PC-3 (cell line): ENCODE data around the gene KRCC1. TPM values are rescaled to one million over a fixed set of nuclear protein-coding genes. Genes with fewer than 3 reads are reported as not detected.
A peak's percentile ranks its signal among the peaks of the same experiment; 100 is the strongest.

ENCODE experiments used
- ATAC-seq: fragments of 200-7000 bp; cut with Tn5 transposase; 2 replicates; pipeline ENCODE4 v1.9.1; 2020; ENCODE audit warnings: mild to moderate bottlenecking, moderate library complexity
- BruUV-seq: library from RNA; stranded (reverse); fragments of 400-500 nt; replicated peaks from 2 replicates; lab custom pipeline; 2021; lab: Mats Ljungman, UMichigan
- CTCF ChIA-PET: fragments of 300-600 bp; sonication (Branson Sonifier 250); formaldehyde crosslinking; loops from one replicate; lab custom pipeline; 2022; ENCODE audit warnings: antibody characterized with exemption; lab: Charles Lee
- POLR2A ChIA-PET: fragments of 300-600 bp; sonication (Branson Sonifier 250); formaldehyde crosslinking; loops from one replicate; lab custom pipeline; 2022; ENCODE audit warnings: antibody characterized with exemption; ENCODE audit not compliant: unreplicated experiment; lab: Charles Lee
- DNase-seq: peaks from one replicate; pipeline ENCODE4 v3.0.0-alpha.2; 2015
- H2AFZ ChIP-seq: fragments of 300-600 bp; sonication (generic); 2 replicates; pipeline ENCODE4 v1.6.0; 2016; ENCODE audit warnings: antibody characterized with exemption, low read length
- H3F3A ChIP-seq: fragments of 300-600 bp; sonication (generic); one replicate; pipeline ENCODE4 v1.6.0; 2017; ENCODE audit warnings: antibody characterized with exemption, low read length, control low read depth, mild to moderate bottlenecking; ENCODE audit not compliant: unreplicated experiment
- H3K27ac ChIP-seq: fragments of 300-600 bp; sonication (generic); 2 replicates; pipeline ENCODE4 v1.5.1; 2016; ENCODE audit warnings: mild to moderate bottlenecking, low read length
- H3K27me3 ChIP-seq: fragments of 300-600 bp; sonication (generic); 2 replicates; pipeline ENCODE4 v1.6.1; 2016; ENCODE audit warnings: low read length, mixed read lengths
- H3K36me3 ChIP-seq: fragments of 300-600 bp; sonication (generic); 2 replicates; pipeline ENCODE4 v1.6.1; 2016; ENCODE audit warnings: low read depth, mixed run types, low read length, mixed read lengths
- H3K4me1 ChIP-seq: fragments of 300-600 bp; sonication (generic); 2 replicates; pipeline ENCODE4 v1.5.1; 2016; ENCODE audit warnings: low read length; ENCODE audit not compliant: insufficient read depth
- H3K4me2 ChIP-seq: fragments of 300-600 bp; sonication (generic); 2 replicates; pipeline ENCODE4 v1.6.0; 2016; ENCODE audit warnings: low read length
- H3K4me3 ChIP-seq: fragments of 300-600 bp; sonication (generic); 2 replicates; pipeline ENCODE4 v1.5.1; 2016; ENCODE audit warnings: mild to moderate bottlenecking, low read length, mixed read lengths
- H3K79me2 ChIP-seq: fragments of 300-600 bp; sonication (generic); 2 replicates; pipeline ENCODE4 v1.6.1; 2017; ENCODE audit warnings: low read length, mixed read lengths
- H3K9ac ChIP-seq: fragments of 300-600 bp; sonication (generic); 2 replicates; pipeline ENCODE4 v1.6.0; 2016; ENCODE audit warnings: mild to moderate bottlenecking, low read length
- H3K9me2 ChIP-seq: fragments of 300-600 bp; sonication (generic); replicated peaks from 2 replicates; pipeline ENCODE4 v1.6.1; 2016; ENCODE audit warnings: mixed run types, low read length, mixed read lengths
- H3K9me3 ChIP-seq: fragments of 300-600 bp; sonication (generic); 2 replicates; pipeline ENCODE4 v1.6.1; 2016; ENCODE audit warnings: low read length, mixed read lengths
- H4K20me1 ChIP-seq: fragments of 300-600 bp; sonication (generic); 2 replicates; pipeline ENCODE4 v1.6.1; 2016; ENCODE audit warnings: low read length, mixed read lengths
- EZH2 ChIP-seq: fragments of 300-600 bp; sonication (generic); IDR thresholded peaks from one replicate; pipeline ENCODE4 v1.6.1; 2017; ENCODE audit warnings: antibody characterized with exemption, mild to moderate bottlenecking, low read length; ENCODE audit not compliant: unreplicated experiment
- EZH2phosphoT487 ChIP-seq: fragments of 300-600 bp; sonication (generic); IDR thresholded peaks from 2 replicates; pipeline ENCODE4 v1.6.1; 2018; ENCODE audit warnings: mild to moderate bottlenecking, antibody characterized with exemption, low read length, borderline replicate concordance
- intact Hi-C: fragments of 100-400 bp; cut with micrococcal nuclease; formaldehyde crosslinking; loops from 2 replicates; pipeline ENCODE4 v1.9.0; 2023
- total RNA-seq: library from RNA; depleted of rRNA; stranded (reverse); fragments of >200 nt; gene quantifications from 2 replicates; pipeline ENCODE4 v1.2.3, GENCODE V29; 2014
- TF ChIP-seq, protein P1 (sequence below): fragments of 300-600 bp; sonication (generic); conservative IDR thresholded peaks from 2 replicates; pipeline ENCODE4 v1.5.1; 2017; ENCODE audit warnings: antibody characterized with exemption, low read depth, mild to moderate bottlenecking, low read length

Gene KRCC1
- total RNA-seq, 1 experiment from 2014 or later: 14.1 TPM

DNA sequence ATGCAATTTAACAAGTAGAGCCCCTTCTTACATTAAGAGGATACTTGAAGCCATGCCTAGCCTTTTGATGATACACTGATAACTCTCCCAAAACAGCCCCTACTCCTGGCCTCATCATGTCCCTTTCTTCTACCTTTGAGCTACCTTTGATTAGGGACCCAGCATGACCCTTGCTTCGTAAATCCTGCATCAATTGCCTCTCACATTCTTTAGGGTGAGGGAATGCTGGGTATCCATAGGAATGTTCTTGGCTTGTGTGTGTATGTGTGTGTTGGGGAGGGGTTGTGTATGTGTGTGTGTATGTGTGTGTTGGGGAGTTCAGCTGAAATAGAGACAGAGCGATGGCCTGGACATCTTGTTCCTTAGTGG is 5.3 kb upstream of the KRCC1 start:
- Histone ChIP-seq H3K9me2 (no peaks in the 10 kb centered on the region), H3K9me3 (no peaks in the 10 kb centered on the region), H3K4me1 (peaks cover 5% of the 10 kb centered on the region), H3K27me3 (no peaks in the 10 kb centered on the region), H3K27ac (no peak overlapping the region), H3F3A (no peaks in the 10 kb centered on the region), H3K36me3 (no peaks in the 10 kb centered on the region), H3K79me2 (no peaks in the 10 kb centered on the region), H2AFZ (no peak overlapping the region), H3K4me3 (no peak overlapping the region), H3K4me2 (no peak overlapping the region), H4K20me1 (no peaks in the 10 kb centered on the region), H3K9ac (no peak overlapping the region)
- TF ChIP-seq EZH2phosphoT487: no peak
- no peak for TF ChIP-seq EZH2
- TF ChIP-seq, protein P1, sequence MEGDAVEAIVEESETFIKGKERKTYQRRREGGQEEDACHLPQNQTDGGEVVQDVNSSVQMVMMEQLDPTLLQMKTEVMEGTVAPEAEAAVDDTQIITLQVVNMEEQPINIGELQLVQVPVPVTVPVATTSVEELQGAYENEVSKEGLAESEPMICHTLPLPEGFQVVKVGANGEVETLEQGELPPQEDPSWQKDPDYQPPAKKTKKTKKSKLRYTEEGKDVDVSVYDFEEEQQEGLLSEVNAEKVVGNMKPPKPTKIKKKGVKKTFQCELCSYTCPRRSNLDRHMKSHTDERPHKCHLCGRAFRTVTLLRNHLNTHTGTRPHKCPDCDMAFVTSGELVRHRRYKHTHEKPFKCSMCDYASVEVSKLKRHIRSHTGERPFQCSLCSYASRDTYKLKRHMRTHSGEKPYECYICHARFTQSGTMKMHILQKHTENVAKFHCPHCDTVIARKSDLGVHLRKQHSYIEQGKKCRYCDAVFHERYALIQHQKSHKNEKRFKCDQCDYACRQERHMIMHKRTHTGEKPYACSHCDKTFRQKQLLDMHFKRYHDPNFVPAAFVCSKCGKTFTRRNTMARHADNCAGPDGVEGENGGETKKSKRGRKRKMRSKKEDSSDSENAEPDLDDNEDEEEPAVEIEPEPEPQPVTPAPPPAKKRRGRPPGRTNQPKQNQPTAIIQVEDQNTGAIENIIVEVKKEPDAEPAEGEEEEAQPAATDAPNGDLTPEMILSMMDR: no peak
- intact Hi-C loops: loop anchor here (1.0 to 5.0 kb wide), 2 partner anchors 59 to 99 kb away; no protein-coding TSS in a partner anchor
- ChIA-PET POLR2A (no interaction called here), CTCF (interaction anchor here (0.8 to 1.8 kb wide), 3 partner anchors 22 to 123 kb away, joined by 3 to 31 read pairs (median 6); no protein-coding TSS in a partner anchor)
- ATAC-seq (no peak), DNase-seq (no peak)
- BruUV-seq: no TSS peak

GRCh38 chr2:88059979-88060906 is 4.7 kb upstream of the KRCC1 start:
- H3K9ac ChIP-seq: no peak overlapping the region
- DNase-seq (peak; percentile 69), ATAC-seq (peak; percentile 44)
- H3K27ac ChIP-seq: no peak overlapping the region
- ChIA-PET POLR2A (no interaction called here), CTCF (interaction anchor here (0.5 to 1.8 kb wide), 6 partner anchors 15 to 123 kb away, joined by 3 to 31 read pairs (median 3); no protein-coding TSS in a partner anchor)
- no TSS peak for BruUV-seq
- H3K4me3 ChIP-seq: no peak overlapping the region
- H3K9me2 ChIP-seq: no peaks in the 10 kb centered on the region
- H2AFZ ChIP-seq: no peak overlapping the region
- no peaks in the 10 kb centered on the region for H4K20me1 ChIP-seq
- no peaks in the 10 kb centered on the region for H3F3A ChIP-seq
- H3K79me2 ChIP-seq: peaks cover 3% of the 10 kb centered on the region
- no peak overlapping the region for H3K4me2 ChIP-seq
- H3K27me3 ChIP-seq: no peaks in the 10 kb centered on the region
- no peaks in the 10 kb centered on the region for H3K36me3 ChIP-seq
- intact Hi-C loops: loop anchor here (1.0 to 5.0 kb wide), 2 partner anchors 58 to 100 kb away; no protein-coding TSS in a partner anchor
- TF ChIP-seq EZH2 (no peak), EZH2phosphoT487 (no peak)
- TF ChIP-seq, protein P1: peak; percentile 86
- H3K4me1 ChIP-seq: peaks cover 6% of the 10 kb centered on the region
- H3K9me3 ChIP-seq: no peaks in the 10 kb centered on the region
